AG09319 (cell line): ENCODE data around the gene CLECL1.
"Not testable (repeated sequence)": the region's sequence is repeated elsewhere in the genome, so short reads cannot be mapped to it uniquely, and the experiment has no call there.

Source experiments
- DNase-seq: peaks from one replicate; pipeline ENCODE4 v3.0.0-alpha.2; 2010; ENCODE audit warnings: low read depth; ENCODE audit errors: extremely low read depth
- TF ChIP-seq, protein P1 (sequence below): IDR thresholded peaks from 2 replicates; pipeline ENCODE4 v1.5.1; 2011; ENCODE audit warnings: low read depth, mild to moderate bottlenecking, inconsistent platforms, low read length, moderate library complexity

Gene CLECL1

GRCh38 chr12:9685915-9686314 is 47.0 kb downstream of the CLECL1 start:
- TF ChIP-seq, protein P1, sequence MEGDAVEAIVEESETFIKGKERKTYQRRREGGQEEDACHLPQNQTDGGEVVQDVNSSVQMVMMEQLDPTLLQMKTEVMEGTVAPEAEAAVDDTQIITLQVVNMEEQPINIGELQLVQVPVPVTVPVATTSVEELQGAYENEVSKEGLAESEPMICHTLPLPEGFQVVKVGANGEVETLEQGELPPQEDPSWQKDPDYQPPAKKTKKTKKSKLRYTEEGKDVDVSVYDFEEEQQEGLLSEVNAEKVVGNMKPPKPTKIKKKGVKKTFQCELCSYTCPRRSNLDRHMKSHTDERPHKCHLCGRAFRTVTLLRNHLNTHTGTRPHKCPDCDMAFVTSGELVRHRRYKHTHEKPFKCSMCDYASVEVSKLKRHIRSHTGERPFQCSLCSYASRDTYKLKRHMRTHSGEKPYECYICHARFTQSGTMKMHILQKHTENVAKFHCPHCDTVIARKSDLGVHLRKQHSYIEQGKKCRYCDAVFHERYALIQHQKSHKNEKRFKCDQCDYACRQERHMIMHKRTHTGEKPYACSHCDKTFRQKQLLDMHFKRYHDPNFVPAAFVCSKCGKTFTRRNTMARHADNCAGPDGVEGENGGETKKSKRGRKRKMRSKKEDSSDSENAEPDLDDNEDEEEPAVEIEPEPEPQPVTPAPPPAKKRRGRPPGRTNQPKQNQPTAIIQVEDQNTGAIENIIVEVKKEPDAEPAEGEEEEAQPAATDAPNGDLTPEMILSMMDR, result no peak

GRCh38 chr12:9685366-9685765 is 47.5 kb downstream of the CLECL1 start:
- not testable (repeated sequence) for DNase-seq

More at GRCh38 chr12:9685915-9686314, 47.0 kb downstream of the CLECL1 start:
- no peak for DNase-seq

DNA sequence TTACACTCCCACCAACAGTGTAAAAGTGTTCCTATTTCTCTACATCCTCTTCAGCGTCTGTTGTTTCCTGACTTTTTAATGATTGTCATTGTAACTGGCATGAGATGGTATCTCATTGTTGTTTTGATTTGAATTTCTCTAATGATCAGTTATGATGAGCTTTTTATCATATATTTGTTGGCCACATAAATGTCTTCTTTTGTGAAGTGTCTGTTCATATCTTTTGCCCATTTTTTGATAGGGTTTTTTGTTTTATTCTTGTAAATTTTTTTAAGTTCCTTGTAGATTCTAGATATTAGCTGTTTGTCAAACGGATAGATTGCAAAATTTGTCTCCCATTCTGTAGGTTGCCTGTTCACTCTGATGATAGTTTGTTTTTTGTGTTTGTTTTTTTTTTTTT is 49.9 kb downstream of the CLECL1 start:
- not testable (repeated sequence) for DNase-seq

DNA sequence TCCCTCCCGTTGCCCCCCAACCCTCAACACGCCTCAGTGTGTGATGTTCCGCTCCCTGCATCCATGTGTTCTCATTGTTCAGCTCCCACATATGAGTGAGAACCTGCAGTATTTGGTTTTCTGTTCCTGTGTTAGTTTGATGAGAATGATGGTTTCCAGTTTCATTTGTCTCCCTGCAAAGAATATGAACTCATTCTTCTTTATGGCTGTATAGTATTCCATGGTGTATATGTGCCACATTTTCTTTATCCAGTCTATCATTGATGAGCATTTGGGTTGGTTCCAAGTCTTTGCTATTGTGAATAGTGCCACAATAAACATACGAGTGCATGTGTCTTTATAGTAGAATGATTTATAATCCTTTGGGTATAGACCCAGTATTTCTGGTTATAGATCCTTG is 50.4 kb downstream of the CLECL1 start:
- not testable (repeated sequence) for DNase-seq

DNA sequence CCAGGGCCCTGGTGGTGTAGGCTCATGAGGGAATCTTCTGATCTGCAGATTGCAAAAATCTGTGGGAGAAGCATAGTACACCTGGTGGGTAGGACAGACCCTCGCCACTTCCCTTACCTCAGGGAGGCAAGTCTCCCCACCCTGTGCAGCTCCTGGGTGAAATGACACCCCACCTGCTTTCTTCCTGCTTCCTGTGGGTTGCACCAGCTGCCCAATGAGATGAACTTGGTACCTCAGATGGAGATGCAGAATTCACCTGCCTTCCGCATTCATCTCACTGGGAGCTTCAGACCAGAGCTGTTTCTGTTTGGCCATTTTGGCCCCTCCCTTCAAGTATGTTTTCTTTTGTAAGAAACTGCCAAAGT is 58.7 kb downstream of the CLECL1 start:
- DNase-seq, result no peak
- TF ChIP-seq, protein P1, result no peak

DNA sequence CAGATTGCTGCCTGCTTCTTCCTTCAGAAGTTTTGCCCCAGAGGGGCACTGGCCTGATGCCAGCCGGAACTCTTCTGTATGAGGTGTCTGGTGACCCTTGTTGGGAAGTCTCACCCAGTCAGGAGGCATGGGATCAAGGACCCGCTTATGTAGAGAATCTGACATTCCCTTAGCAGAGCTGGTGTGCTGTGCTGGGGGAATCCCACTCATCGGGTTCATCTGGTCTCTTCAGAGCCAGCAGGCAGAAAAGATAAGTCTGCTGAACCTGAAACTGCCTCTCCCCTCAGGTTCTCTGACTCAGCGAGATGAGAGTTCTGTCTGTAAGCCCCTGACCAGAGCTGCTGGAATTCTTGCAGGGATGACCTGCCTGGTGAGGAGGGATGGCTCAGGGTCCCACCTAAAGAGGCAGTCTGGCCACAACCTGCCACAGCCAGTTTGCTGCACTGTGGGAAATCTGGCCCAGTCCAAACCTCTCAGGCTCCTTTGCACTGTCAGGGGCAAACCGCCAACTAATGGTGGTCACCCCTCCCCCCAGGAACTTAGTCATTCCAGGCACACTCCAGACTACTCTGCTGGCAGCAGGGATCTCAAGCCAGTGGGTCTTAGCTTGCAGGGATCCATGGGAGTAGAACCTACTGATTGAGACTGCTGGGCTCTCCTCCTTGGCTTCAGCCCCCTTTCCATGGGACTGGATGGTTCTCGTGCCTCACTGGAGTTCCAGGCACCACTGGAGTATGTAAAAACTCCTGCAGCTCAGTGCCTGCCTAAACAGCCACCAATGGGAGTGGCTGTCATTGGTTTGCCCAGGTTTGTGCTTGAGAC is 59.3 kb downstream of the CLECL1 start:
- peak; percentile 69 for DNase-seq
- TF ChIP-seq, protein P1, result no peak
